ENCODE data around the gene NRXN3.

DNA sequence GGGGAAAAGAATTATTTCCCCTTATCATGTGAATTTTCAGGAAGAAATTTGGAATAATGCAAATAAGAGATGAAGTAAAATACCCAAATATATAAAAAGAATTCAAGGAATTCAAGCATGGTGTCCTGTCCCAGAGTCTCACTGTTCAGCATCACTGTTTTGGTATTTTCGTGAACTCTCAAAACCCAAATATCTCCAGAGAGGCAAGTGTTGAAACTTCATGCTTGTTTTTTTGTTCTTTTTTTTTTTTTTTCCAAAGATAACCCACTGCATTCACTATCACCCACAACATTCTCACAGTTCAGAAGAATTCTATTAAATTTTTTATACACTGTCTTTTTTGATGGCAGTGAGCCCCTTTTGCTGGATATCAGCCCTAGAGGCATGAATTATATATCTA is 1686.2 kb downstream of the NRXN3 start:
- TF ChIP-seq TAF1 (conservative IDR thresholded peaks at IDR 0.05): no peak
- TF ChIP-seq, protein P1, sequence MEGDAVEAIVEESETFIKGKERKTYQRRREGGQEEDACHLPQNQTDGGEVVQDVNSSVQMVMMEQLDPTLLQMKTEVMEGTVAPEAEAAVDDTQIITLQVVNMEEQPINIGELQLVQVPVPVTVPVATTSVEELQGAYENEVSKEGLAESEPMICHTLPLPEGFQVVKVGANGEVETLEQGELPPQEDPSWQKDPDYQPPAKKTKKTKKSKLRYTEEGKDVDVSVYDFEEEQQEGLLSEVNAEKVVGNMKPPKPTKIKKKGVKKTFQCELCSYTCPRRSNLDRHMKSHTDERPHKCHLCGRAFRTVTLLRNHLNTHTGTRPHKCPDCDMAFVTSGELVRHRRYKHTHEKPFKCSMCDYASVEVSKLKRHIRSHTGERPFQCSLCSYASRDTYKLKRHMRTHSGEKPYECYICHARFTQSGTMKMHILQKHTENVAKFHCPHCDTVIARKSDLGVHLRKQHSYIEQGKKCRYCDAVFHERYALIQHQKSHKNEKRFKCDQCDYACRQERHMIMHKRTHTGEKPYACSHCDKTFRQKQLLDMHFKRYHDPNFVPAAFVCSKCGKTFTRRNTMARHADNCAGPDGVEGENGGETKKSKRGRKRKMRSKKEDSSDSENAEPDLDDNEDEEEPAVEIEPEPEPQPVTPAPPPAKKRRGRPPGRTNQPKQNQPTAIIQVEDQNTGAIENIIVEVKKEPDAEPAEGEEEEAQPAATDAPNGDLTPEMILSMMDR (IDR thresholded peaks at IDR 0.05; ENCODE audit: low read depth, low read length, missing input control): no peak
